B cell (primary cell): ENCODE measurements around the gene SLC39A8.

Experiments used
- EZH2 ChIP-seq: IDR thresholded peaks from 2 replicates; pipeline ENCODE4 v1.6.1; 2012; ENCODE audit warnings: borderline replicate concordance, low read depth, mild to moderate bottlenecking, moderate library complexity, low read length; ENCODE audit not compliant: insufficient read depth, poor library complexity, severe bottlenecking
- TF ChIP-seq, protein P1 (sequence below): fragments of 200-600 bp; IDR thresholded peaks from one replicate; pipeline ENCODE4 v1.8.0; 2022; ENCODE audit warnings: antibody characterized with exemption, mild to moderate bottlenecking

DNA sequence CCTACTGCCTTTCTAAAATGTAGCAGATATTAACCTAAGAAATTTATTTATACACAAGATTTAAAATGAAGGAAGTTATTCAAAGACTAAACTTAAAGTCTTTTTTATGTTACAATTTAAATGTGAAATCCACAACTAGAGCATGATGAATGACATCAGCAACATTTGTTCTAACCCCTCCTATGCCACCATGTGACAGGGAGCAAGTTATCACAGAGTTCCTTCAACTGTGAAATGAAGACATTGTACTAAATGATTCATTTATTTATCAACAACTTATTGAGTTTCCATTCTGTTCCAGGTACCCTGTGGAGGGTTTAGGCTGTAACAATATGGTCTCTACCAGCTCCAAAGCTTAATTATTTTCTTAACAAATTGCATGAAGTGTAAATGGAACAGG lies 76.9 kb downstream of the SLC39A8 start:
- TF ChIP-seq, protein P1, sequence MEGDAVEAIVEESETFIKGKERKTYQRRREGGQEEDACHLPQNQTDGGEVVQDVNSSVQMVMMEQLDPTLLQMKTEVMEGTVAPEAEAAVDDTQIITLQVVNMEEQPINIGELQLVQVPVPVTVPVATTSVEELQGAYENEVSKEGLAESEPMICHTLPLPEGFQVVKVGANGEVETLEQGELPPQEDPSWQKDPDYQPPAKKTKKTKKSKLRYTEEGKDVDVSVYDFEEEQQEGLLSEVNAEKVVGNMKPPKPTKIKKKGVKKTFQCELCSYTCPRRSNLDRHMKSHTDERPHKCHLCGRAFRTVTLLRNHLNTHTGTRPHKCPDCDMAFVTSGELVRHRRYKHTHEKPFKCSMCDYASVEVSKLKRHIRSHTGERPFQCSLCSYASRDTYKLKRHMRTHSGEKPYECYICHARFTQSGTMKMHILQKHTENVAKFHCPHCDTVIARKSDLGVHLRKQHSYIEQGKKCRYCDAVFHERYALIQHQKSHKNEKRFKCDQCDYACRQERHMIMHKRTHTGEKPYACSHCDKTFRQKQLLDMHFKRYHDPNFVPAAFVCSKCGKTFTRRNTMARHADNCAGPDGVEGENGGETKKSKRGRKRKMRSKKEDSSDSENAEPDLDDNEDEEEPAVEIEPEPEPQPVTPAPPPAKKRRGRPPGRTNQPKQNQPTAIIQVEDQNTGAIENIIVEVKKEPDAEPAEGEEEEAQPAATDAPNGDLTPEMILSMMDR, result no peak
- TF ChIP-seq EZH2, result no peak
